ENCODE results near the gene DBNL. TPM values are rescaled to one million over a fixed set of nuclear protein-coding genes. Genes with fewer than 3 reads are reported as not detected.
A peak's percentile ranks its signal among the peaks of the same experiment; 100 is the strongest.

Gene DBNL
- total and polyA plus RNA-seq, 2 donors (not counting 1 experiment from before 2014, with no cell fraction given): 335 to 386 TPM

- no peak within 1 kb of the TSS for H3K4me3 ChIP-seq (ENCODE audit: control extremely low read depth in 1 of 5, extremely low read depth in 1 of 5, insufficient read depth in 1 of 5, low read depth in 2 of 5, low read length in 4 of 5)
- no peak within 1 kb of the TSS for H2AFZ ChIP-seq (ENCODE audit: insufficient read depth, low read depth, low read length, poor library complexity, severe bottlenecking)
- H4K20me1 ChIP-seq (ENCODE audit: control insufficient read depth, insufficient read depth, low read length, poor library complexity, severe bottlenecking): peaks cover 26% of the 10 kb centered on the region
- Mint-ChIP-seq H3K4me1 (peaks cover 68% of the 10 kb centered on the region), H3K4me3 (peak within 1 kb of the TSS; percentile 37), H3K27ac (peak within 1 kb of the TSS; percentile 87), H3K9me3 (ENCODE audit: insufficient read depth) (no peaks in the 10 kb centered on the region), H3K27me3 (no peaks in the 10 kb centered on the region)
- ChIA-PET POLR2A (interaction anchor here (0.9 to 1.6 kb wide), 4 partner anchors 13 to 58 kb away, joined by 3 read pairs; partner anchors contain the start of gene POLD2), CTCF (interaction anchor here (1.0 to 1.6 kb wide), 2 partner anchors 16 to 136 kb away, joined by 3 read pairs; partner anchors contain the start of gene YKT6)
- H3K27ac ChIP-seq (ENCODE audit: low read length in 2 of 2): peak within 1 kb of the TSS; percentile 15 to 68
- WGBS (ENCODE audit: insufficient coverage): 42% methylated on average over 12 of the region's 14 CpGs
- intact Hi-C loops (cut with micrococcal nuclease): no loop called here
- H3K27me3 ChIP-seq (replicated peaks in 1 of 4; ENCODE audit: control extremely low read depth in 1 of 4, control insufficient read depth in 3 of 4, insufficient read depth in 4 of 4, low read length in 3 of 4): no peaks in the 10 kb centered on the region
- H3K4me1 ChIP-seq (ENCODE audit: control insufficient read depth in 2 of 2, insufficient read depth in 2 of 2, low read length in 2 of 2): peaks cover 43 to 73% of the 10 kb centered on the region in 2 donors
- ATAC-seq (ENCODE audit: low read depth): peak; percentile 14
- H3K79me2 ChIP-seq (ENCODE audit: control insufficient read depth, insufficient read depth, low read length): peaks cover 31% of the 10 kb centered on the region
- peaks cover 0 to 26% of the 10 kb centered on the region in 2 experiments for H3K36me3 ChIP-seq (replicated peaks in 1 of 2; ENCODE audit: control extremely low read depth in 1 of 2, control insufficient read depth in 1 of 2, extremely low read depth in 1 of 2, insufficient read depth in 2 of 2, low read length in 1 of 2)
- DNase-seq: no peak
- TF ChIP-seq CTCF (IDR thresholded peaks at IDR 0.05): no peak
- no peak for TF ChIP-seq EZH2 (IDR thresholded peaks at IDR 0.05; ENCODE audit: borderline replicate concordance, insufficient read depth, low read depth, low read length, poor library complexity, severe bottlenecking)
- H3K9ac ChIP-seq (ENCODE audit: low read length): no peak within 1 kb of the TSS
- peak within 1 kb of the TSS; percentile 58 for H3K4me2 ChIP-seq (replicated peaks; ENCODE audit: low read depth, low read length, poor library complexity, severe bottlenecking)
- no peaks in the 10 kb centered on the region for H3K9me3 ChIP-seq (ENCODE audit: control extremely low read depth in 1 of 3, control insufficient read depth in 2 of 3, insufficient read depth in 1 of 3, low read length in 2 of 3)
These were observed 21.1 kb downstream of the DBNL start, which contains the start of gene PGAM2 for GRCh38 chr7:44065431-44066110. Gene PGAM2, minus strand, starts transcription at chr7:44065567. Its CDS starts 38 bp downstream, at chr7:44065529.

- Histone ChIP-seq H3K36me3 (replicated peaks in 1 of 2; ENCODE audit: control extremely low read depth in 1 of 2, control insufficient read depth in 1 of 2, extremely low read depth in 1 of 2, insufficient read depth in 2 of 2, low read length in 1 of 2) (peaks cover 0 to 21% of the 10 kb centered on the region in 2 experiments), H3K4me3 (ENCODE audit: control extremely low read depth in 1 of 5, extremely low read depth in 1 of 5, insufficient read depth in 1 of 5, low read depth in 2 of 5, low read length in 4 of 5) (no peak overlapping the region), H3K4me2 (replicated peaks; ENCODE audit: low read depth, low read length, poor library complexity, severe bottlenecking) (peak overlapping the region; percentile 58), H3K4me1 (ENCODE audit: control insufficient read depth in 2 of 2, insufficient read depth in 2 of 2, low read length in 2 of 2) (peaks cover 43 to 73% of the 10 kb centered on the region in 2 donors), H3K9ac (ENCODE audit: low read length) (no peak overlapping the region), H3K27ac (ENCODE audit: low read length in 2 of 2) (peak overlapping the region in 1 of 2 donors; percentile 68), H4K20me1 (ENCODE audit: control insufficient read depth, insufficient read depth, low read length, poor library complexity, severe bottlenecking) (peaks cover 26% of the 10 kb centered on the region), H2AFZ (ENCODE audit: insufficient read depth, low read depth, low read length, poor library complexity, severe bottlenecking) (no peak overlapping the region), H3K79me2 (ENCODE audit: control insufficient read depth, insufficient read depth, low read length) (peaks cover 26% of the 10 kb centered on the region), H3K9me3 (ENCODE audit: control extremely low read depth in 1 of 3, control insufficient read depth in 2 of 3, insufficient read depth in 1 of 3, low read length in 2 of 3) (no peaks in the 10 kb centered on the region), H3K27me3 (replicated peaks in 1 of 4; ENCODE audit: control extremely low read depth in 1 of 4, control insufficient read depth in 3 of 4, insufficient read depth in 4 of 4, low read length in 3 of 4) (no peaks in the 10 kb centered on the region)
- Mint-ChIP-seq H3K27me3 (no peaks in the 10 kb centered on the region), H3K9me3 (ENCODE audit: insufficient read depth) (no peaks in the 10 kb centered on the region), H3K4me1 (peaks cover 68% of the 10 kb centered on the region), H3K27ac (peak overlapping the region; percentile 81), H3K4me3 (peak overlapping the region; percentile 34)
- WGBS (ENCODE audit: insufficient coverage): 57% methylated on average over 4 of the region's 6 CpGs
- POLR2A ChIA-PET: interaction anchor here (0.9 to 1.6 kb wide), 5 partner anchors 13 to 57 kb away, joined by 3 read pairs; partner anchors contain the start of gene POLD2
- DNase-seq (no peak), ATAC-seq (ENCODE audit: low read depth) (peak; percentile 14)
- TF ChIP-seq EZH2 (IDR thresholded peaks at IDR 0.05; ENCODE audit: borderline replicate concordance, insufficient read depth, low read depth, low read length, poor library complexity, severe bottlenecking): no peak
- TF ChIP-seq CTCF (IDR thresholded peaks at IDR 0.05): no peak
- intact Hi-C loops (cut with micrococcal nuclease): no loop called here
- CTCF ChIA-PET: interaction anchor here (0.6 to 2.9 kb wide), 3 partner anchors 13 to 511 kb away, joined by 3 to 7 read pairs (median 3); partner anchors contain the start of gene YKT6
These were observed 21.6 kb downstream of the DBNL start for GRCh38 chr7:44066111-44066460.
